PC-9 (cell line): Measurements from ENCODE around the gene DDR2. TPM values are rescaled to one million over a fixed set of nuclear protein-coding genes. Genes with fewer than 3 reads are reported as not detected.

ENCODE experiments used
- BruUV-seq: library from RNA; stranded (reverse); fragments of 400-500 nt; replicated peaks from 2 replicates; lab custom pipeline; 2021; lab: Mats Ljungman, UMichigan
- CTCF ChIA-PET: fragments of 300-600 bp; sonication (Branson Sonifier 250); formaldehyde crosslinking; loops from one replicate; lab custom pipeline; 2022; ENCODE audit warnings: antibody characterized with exemption; lab: Charles Lee
- POLR2A ChIA-PET: fragments of 300-600 bp; sonication (Branson Sonifier 250); formaldehyde crosslinking; loops from one replicate; lab custom pipeline; 2022; ENCODE audit warnings: antibody characterized with exemption; ENCODE audit not compliant: unreplicated experiment; lab: Charles Lee
- DNase-seq, 2 experiments: peaks; one replicate each; pipeline versions ENCODE4 v3.0.0 to v3.0.0-alpha.2; 2015 to 2022; ENCODE audit warnings: mixed read lengths in 1 of 2
- H2AFZ ChIP-seq: fragments of 200-600 bp; sonication (generic); 2 replicates; pipeline ENCODE4 v1.8.1; 2017; ENCODE audit warnings: antibody characterized with exemption
- H3F3A ChIP-seq: fragments of 200-600 bp; sonication (generic); 2 replicates; pipeline ENCODE4 v1.8.1; 2017; ENCODE audit warnings: antibody characterized with exemption, mild to moderate bottlenecking, low read depth; ENCODE audit not compliant: insufficient read depth
- H3K27ac ChIP-seq: fragments of 200-600 bp; sonication (generic); 2 replicates; pipeline ENCODE4 v1.6.1; 2016; ENCODE audit warnings: mixed run types
- H3K27me3 ChIP-seq: fragments of 200-600 bp; sonication (generic); 2 replicates; pipeline ENCODE4 v1.6.1; 2016; ENCODE audit warnings: low read depth, mixed run types; ENCODE audit not compliant: insufficient read depth
- H3K36me3 ChIP-seq: fragments of 200-600 bp; sonication (generic); 2 replicates; pipeline ENCODE4 v1.6.1; 2016; ENCODE audit warnings: low read depth, mixed run types
- H3K4me1 ChIP-seq: fragments of 200-600 bp; sonication (generic); replicated peaks from 2 replicates; pipeline ENCODE4 v1.6.1; 2016; ENCODE audit warnings: mixed run types; ENCODE audit not compliant: insufficient read depth
- H3K4me2 ChIP-seq: fragments of 200-600 bp; sonication (generic); 2 replicates; pipeline ENCODE4 v1.6.1; 2017; ENCODE audit warnings: mixed run types
- H3K4me3 ChIP-seq: fragments of 200-600 bp; sonication (generic); 2 replicates; pipeline ENCODE4 v1.6.1; 2016; ENCODE audit warnings: mixed run types
- H3K79me2 ChIP-seq: fragments of 200-600 bp; sonication (generic); 2 replicates; pipeline ENCODE4 v1.6.1; 2017; ENCODE audit warnings: low read depth, mixed run types
- H3K9me2 ChIP-seq: fragments of 200-600 bp; sonication (generic); 2 replicates; pipeline ENCODE4 v1.8.1; 2017; ENCODE audit warnings: mild to moderate bottlenecking; ENCODE audit not compliant: insufficient read depth
- H3K9me3 ChIP-seq: fragments of 200-600 bp; sonication (generic); 2 replicates; pipeline ENCODE4 v1.8.1; 2016; ENCODE audit warnings: low read depth; ENCODE audit not compliant: insufficient read depth
- H4K20me1 ChIP-seq: fragments of 200-600 bp; sonication (generic); 2 replicates; pipeline ENCODE4 v1.8.1; 2017; ENCODE audit not compliant: insufficient read depth
- EZH2 ChIP-seq: fragments of 200-600 bp; sonication (generic); IDR thresholded peaks from 2 replicates; pipeline ENCODE4 v1.8.0; 2017; ENCODE audit warnings: antibody characterized with exemption, low read depth
- intact Hi-C: fragments of 100-400 bp; cut with micrococcal nuclease; formaldehyde crosslinking; loops from one replicate; pipeline ENCODE4 v1.10.0; 2022; ENCODE audit not compliant: unreplicated experiment
- total RNA-seq: library from RNA; stranded (reverse); gene quantifications from 2 replicates; pipeline ENCODE4 v1.2.3, GENCODE V29; 2021
- TF ChIP-seq, protein P1 (sequence below): fragments of 200-600 bp; sonication (generic); conservative IDR thresholded peaks from 2 replicates; pipeline ENCODE4 v1.6.1; 2017; ENCODE audit warnings: mixed run types, antibody characterized with exemption, mild to moderate bottlenecking, moderate library complexity

Gene DDR2
- total RNA-seq, 1 experiment from 2014 or later: 0.35 TPM

GRCh38 chr1:162672622-162673260 lies 40.5 kb downstream of the DDR2 start:
- Histone ChIP-seq H3K27ac (no peak overlapping the region), H3K9me2 (no peaks in the 10 kb centered on the region; the same call in 1 of the 2 replicates), H4K20me1 (no peaks in the 10 kb centered on the region), H2AFZ (no peak overlapping the region), H3K4me3 (no peak overlapping the region), H3K27me3 (no peaks in the 10 kb centered on the region), H3K36me3 (no peaks in the 10 kb centered on the region), H3F3A (no peaks in the 10 kb centered on the region), H3K9me3 (no peaks in the 10 kb centered on the region), H3K4me1 (no peaks in the 10 kb centered on the region), H3K4me2 (no peak overlapping the region), H3K79me2 (no peaks in the 10 kb centered on the region)
- no TSS peak for BruUV-seq
- intact Hi-C loops: loop anchor here (10.0 kb wide), 1 partner anchor 92 kb away; no protein-coding TSS in a partner anchor
- TF ChIP-seq, protein P1, sequence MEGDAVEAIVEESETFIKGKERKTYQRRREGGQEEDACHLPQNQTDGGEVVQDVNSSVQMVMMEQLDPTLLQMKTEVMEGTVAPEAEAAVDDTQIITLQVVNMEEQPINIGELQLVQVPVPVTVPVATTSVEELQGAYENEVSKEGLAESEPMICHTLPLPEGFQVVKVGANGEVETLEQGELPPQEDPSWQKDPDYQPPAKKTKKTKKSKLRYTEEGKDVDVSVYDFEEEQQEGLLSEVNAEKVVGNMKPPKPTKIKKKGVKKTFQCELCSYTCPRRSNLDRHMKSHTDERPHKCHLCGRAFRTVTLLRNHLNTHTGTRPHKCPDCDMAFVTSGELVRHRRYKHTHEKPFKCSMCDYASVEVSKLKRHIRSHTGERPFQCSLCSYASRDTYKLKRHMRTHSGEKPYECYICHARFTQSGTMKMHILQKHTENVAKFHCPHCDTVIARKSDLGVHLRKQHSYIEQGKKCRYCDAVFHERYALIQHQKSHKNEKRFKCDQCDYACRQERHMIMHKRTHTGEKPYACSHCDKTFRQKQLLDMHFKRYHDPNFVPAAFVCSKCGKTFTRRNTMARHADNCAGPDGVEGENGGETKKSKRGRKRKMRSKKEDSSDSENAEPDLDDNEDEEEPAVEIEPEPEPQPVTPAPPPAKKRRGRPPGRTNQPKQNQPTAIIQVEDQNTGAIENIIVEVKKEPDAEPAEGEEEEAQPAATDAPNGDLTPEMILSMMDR: no peak
- no peak for TF ChIP-seq EZH2
- ChIA-PET CTCF (no interaction called here), POLR2A (interaction anchor here (0.6 to 0.7 kb wide), 2 partner anchors 9 to 25 kb away, joined by 3 read pairs; no protein-coding TSS in a partner anchor)
- DNase-seq: no peak

GRCh38 chr1:162674034-162674608 lies 41.9 kb downstream of the DDR2 start:
- no peaks in the 10 kb centered on the region for H3K79me2 ChIP-seq
- no peaks in the 10 kb centered on the region for H3F3A ChIP-seq
- H3K9me3 ChIP-seq: no peaks in the 10 kb centered on the region
- no peaks in the 10 kb centered on the region; the same call in 1 of the 2 replicates for H3K9me2 ChIP-seq
- POLR2A ChIA-PET: no interaction called here
- H4K20me1 ChIP-seq: no peaks in the 10 kb centered on the region
- intact Hi-C loops: loop anchor here (10.0 kb wide), 1 partner anchor 91 kb away; no protein-coding TSS in a partner anchor
- DNase-seq: no peak
- H3K36me3 ChIP-seq: no peaks in the 10 kb centered on the region
- CTCF ChIA-PET: interaction anchor here (0.6 kb wide), 1 partner anchor 374 kb away, joined by 3 read pairs; no protein-coding TSS in a partner anchor
- no peak overlapping the region for H3K4me2 ChIP-seq
- BruUV-seq: no TSS peak
- no peak overlapping the region for H3K27ac ChIP-seq
- H3K27me3 ChIP-seq: no peaks in the 10 kb centered on the region
- no peak for TF ChIP-seq EZH2
- TF ChIP-seq, protein P1: no peak
- H3K4me3 ChIP-seq: no peak overlapping the region
- no peak overlapping the region for H2AFZ ChIP-seq
- 0 out of 2 replicates have a peak, but pooled peaks cover 12% of the 10 kb centered on the region for H3K4me1 ChIP-seq

DNA sequence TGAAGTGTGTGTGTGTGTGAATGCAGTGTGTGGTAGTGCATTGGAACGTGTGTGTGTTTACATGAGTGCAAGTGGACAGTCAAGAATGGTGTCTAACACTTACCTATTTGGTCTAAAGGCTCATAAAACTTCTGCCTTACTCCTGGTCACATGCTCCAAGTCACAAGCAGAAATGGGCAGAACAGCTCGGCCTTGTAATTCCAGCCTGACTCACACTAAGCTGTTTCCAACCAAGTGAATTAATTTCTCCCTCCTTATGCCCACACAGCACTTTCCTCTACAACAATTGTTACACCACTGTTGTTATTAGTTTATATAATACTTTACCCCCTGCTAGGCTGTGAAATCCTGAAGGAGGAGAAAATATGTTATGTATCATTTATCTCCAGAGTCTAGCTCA lies 43.8 kb downstream of the DDR2 start:
- H3K79me2 ChIP-seq: no peaks in the 10 kb centered on the region
- H2AFZ ChIP-seq: no peak overlapping the region
- H3K27ac ChIP-seq: no peak overlapping the region
- no peaks in the 10 kb centered on the region for H3K9me2 ChIP-seq
- peaks cover 3% of the 10 kb centered on the region; the same call in 1 of the 2 replicates for H3K9me3 ChIP-seq
- no peaks in the 10 kb centered on the region for H3K27me3 ChIP-seq
- no peaks in the 10 kb centered on the region for H3F3A ChIP-seq
- no TSS peak for BruUV-seq
- no peak for DNase-seq
- H3K4me1 ChIP-seq: 0 out of 2 replicates have a peak, but pooled peaks cover 12% of the 10 kb centered on the region
- intact Hi-C loops: loop anchor here (10.0 kb wide), 1 partner anchor 89 kb away; no protein-coding TSS in a partner anchor
- no peak overlapping the region for H3K4me3 ChIP-seq
- no peak overlapping the region for H3K4me2 ChIP-seq
- no peaks in the 10 kb centered on the region for H3K36me3 ChIP-seq
- no peaks in the 10 kb centered on the region for H4K20me1 ChIP-seq
- POLR2A ChIA-PET: no interaction called here
- no peak for TF ChIP-seq EZH2
- TF ChIP-seq, protein P1: no peak
- CTCF ChIA-PET: no interaction called here
